RWPE1 (cell line): ENCODE results near the gene ZNF165.
"Not testable (repeated sequence)": the region's sequence is repeated elsewhere in the genome, so short reads cannot be mapped to it uniquely, and the experiment has no call there.

Experiments
- CTCF ChIA-PET: fragments of 350-600 bp; sonication (Branson Sonifier 250); formaldehyde crosslinking; extraction: SDS; loops from one replicate; lab custom pipeline; 2021; lab: Yijun Ruan, JAX
- POLR2A ChIA-PET: fragments of 400-600 bp; formaldehyde crosslinking; extraction: SDS; loops from one replicate; lab custom pipeline; 2020; ENCODE audit warnings: antibody characterized with exemption; ENCODE audit not compliant: low non-redundant PET; lab: Yijun Ruan, JAX
- DNase-seq: peaks from one replicate; pipeline ENCODE4 v3.0.0; 2012; ENCODE audit warnings: low spot score
- H3K27ac ChIP-seq: fragments of 450-650 bp; 2 replicates; pipeline ENCODE4 v1.5.1; 2017
- TF ChIP-seq, protein P1 (sequence below): fragments of 450-650 bp; conservative IDR thresholded peaks from 2 replicates; pipeline ENCODE4 v1.5.1; 2017; ENCODE audit warnings: low read depth, mild to moderate bottlenecking

ZNF165 gene

DNA sequence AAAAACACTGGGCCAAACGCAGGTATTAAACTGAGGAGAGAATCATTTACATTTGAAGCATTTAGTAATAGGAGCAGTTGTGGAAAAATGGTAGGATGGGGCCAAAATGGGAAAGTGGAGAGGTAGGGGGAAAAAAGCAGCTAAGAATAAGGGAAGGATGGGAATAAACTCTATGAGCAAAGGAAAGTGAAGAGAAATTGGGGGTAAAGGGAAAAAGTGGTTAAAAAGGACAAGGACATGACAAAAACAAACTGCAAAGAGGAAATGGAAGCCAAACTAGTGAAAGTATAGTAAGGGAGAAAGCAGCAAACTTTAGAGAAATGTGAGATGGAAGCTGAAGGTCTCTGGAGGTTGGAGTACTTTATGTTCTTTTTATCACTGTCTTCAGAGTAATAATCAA, 37.8 kb downstream of the ZNF165 start:
- POLR2A ChIA-PET: no interaction called here
- H3K27ac ChIP-seq: no peak overlapping the region
- TF ChIP-seq, protein P1, sequence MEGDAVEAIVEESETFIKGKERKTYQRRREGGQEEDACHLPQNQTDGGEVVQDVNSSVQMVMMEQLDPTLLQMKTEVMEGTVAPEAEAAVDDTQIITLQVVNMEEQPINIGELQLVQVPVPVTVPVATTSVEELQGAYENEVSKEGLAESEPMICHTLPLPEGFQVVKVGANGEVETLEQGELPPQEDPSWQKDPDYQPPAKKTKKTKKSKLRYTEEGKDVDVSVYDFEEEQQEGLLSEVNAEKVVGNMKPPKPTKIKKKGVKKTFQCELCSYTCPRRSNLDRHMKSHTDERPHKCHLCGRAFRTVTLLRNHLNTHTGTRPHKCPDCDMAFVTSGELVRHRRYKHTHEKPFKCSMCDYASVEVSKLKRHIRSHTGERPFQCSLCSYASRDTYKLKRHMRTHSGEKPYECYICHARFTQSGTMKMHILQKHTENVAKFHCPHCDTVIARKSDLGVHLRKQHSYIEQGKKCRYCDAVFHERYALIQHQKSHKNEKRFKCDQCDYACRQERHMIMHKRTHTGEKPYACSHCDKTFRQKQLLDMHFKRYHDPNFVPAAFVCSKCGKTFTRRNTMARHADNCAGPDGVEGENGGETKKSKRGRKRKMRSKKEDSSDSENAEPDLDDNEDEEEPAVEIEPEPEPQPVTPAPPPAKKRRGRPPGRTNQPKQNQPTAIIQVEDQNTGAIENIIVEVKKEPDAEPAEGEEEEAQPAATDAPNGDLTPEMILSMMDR: no peak
- no peak for DNase-seq
- CTCF ChIA-PET: interaction anchor here (0.9 kb wide), 1 partner anchor 265 kb away, joined by 3 read pairs; no protein-coding TSS in a partner anchor

DNA sequence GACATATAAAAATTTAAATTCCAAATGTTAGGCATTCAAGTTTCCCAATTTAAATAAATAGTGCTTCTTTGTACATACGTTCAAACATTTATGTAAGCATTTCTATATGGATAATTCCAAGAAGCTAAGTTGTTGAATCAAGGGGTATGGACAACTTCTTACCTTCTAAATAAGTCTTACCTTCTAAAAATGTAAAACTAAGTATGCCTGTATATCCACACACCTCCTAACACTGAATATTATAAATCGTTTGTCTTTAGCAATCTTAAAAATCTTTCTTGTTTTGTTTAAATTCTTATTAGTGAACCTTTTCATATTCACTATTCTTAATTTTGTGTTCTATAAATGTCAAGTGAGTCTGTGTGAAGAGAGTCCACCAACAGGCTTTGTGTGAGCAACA, 41.5 kb downstream of the ZNF165 start:
- no peak for DNase-seq
- ChIA-PET POLR2A (no interaction called here), CTCF (no interaction called here)
- no peak overlapping the region for H3K27ac ChIP-seq
- TF ChIP-seq, protein P1: no peak

DNA sequence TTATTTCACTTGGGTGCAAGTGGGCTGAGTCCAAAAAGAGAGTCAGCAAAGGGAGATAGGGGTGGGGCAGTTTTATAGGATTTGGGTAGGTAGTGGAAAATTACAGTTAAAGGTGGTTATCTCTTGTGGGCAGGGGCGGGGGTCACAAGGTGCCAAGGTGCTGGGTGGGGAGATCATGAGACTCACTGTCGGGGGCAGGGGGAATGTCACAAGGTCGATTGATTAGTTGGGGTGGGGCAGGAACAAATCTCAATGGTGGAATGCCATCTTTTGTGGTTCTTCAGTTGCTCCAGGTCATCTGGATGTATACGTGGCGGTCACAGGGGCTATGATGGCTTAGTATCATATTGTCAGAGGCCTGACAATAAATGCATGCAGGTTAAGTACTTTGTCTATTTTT, 41.9 kb downstream of the ZNF165 start:
- CTCF ChIA-PET: interaction anchor here (0.6 kb wide), 1 partner anchor 306 kb away, joined by 4 read pairs; no protein-coding TSS in a partner anchor
- H3K27ac ChIP-seq, DNase-seq, POLR2A ChIA-PET: not testable (repeated sequence)

DNA sequence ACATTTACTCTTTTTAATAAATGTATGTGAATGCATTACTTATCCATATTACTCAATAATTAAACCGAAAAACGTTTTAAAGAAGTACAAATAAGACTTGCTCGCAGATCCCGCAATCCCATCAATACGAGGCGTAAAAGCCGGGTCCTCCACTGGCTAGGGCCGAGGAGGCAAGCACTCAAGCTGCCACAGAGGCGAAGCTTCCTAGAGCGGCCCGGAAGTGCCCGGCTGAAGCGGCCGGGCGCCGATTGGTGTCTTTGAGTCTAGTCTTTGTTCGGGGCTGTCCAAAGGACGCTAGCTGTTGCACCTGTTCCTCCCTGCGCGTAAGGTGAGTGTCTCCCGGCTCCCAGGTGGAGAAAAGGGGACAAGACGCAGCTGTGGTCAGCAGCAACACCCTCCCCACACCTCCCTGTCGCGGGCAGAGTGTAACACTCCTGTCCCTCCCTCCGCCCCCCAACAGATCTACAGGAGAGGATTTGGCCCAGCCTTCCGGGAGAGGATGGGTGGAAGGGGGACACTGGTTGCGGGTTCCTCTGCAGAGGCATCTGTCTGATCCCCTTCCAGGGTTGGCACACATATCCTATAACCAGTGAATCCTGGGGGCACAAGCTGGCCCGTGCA, 44.1 kb downstream of the ZNF165 start, which contains the start of gene ZSCAN16:
Gene ZSCAN16, plus strand, starts transcription at position 260 of the 621 bp plus-strand sequence. CDS start 835 bp downstream, outside the sequence.
- POLR2A ChIA-PET: interaction anchor here (0.5 to 1.5 kb wide), 4 partner anchors 17 to 128 kb away, joined by 3 to 5 read pairs (median 4); partner anchors contain the start of gene ZKSCAN8
- TF ChIP-seq, protein P1: no peak
- peak; percentile 83 for DNase-seq
- H3K27ac ChIP-seq: peak within 1 kb of the TSS; percentile 62
- CTCF ChIA-PET: interaction anchor here (0.6 kb wide), 1 partner anchor 155 kb away, joined by 5 read pairs; no protein-coding TSS in a partner anchor

GRCh38 chr6:28124971-28125353, 44.6 kb downstream of the ZNF165 start:
- peak overlapping the region; percentile 62 for H3K27ac ChIP-seq
- no peak for DNase-seq
- ChIA-PET CTCF (interaction anchor here (0.6 kb wide), 1 partner anchor 154 kb away, joined by 5 read pairs; no protein-coding TSS in a partner anchor), POLR2A (interaction anchor here (0.5 to 1.5 kb wide), 2 partner anchors 16 to 19 kb away, joined by 3 to 5 read pairs; partner anchors contain the start of gene ZKSCAN8)
- TF ChIP-seq, protein P1: no peak

DNA sequence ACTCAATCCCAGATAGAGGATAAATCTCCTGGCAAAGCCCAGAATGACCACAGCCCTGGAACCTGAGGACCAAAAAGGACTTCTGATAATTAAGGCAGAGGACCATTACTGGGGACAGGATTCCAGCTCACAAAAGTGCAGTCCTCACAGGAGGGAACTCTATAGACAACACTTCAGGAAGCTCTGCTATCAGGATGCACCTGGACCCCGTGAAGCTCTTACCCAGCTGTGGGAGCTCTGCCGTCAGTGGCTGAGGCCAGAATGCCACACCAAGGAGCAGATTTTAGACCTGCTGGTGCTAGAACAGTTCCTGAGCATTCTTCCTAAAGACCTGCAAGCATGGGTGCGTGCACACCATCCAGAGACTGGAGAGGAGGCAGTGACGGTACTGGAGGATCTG, 45.0 kb downstream of the ZNF165 start:
- ChIA-PET CTCF (no interaction called here), POLR2A (interaction anchor here (1.5 kb wide), 1 partner anchor 16 kb away, joined by 5 read pairs; the partner anchor contains the start of gene ZKSCAN8)
- TF ChIP-seq, protein P1: no peak
- DNase-seq: no peak
- H3K27ac ChIP-seq: no peak overlapping the region

GRCh38 chr6:28134015-28134414, 53.6 kb downstream of the ZNF165 start:
- TF ChIP-seq, protein P1: peak; percentile 51
- DNase-seq: no peak
- ChIA-PET CTCF (no interaction called here), POLR2A (no interaction called here)
- no peak overlapping the region for H3K27ac ChIP-seq
